H1 (cell line): ENCODE results near the gene POPDC2. TPM values are rescaled to one million over a fixed set of nuclear protein-coding genes. Genes with fewer than 3 reads are reported as not detected.

ENCODE experiments used
- CTCF ChIA-PET: fragments of 300-600 bp; sonication (Branson Sonifier 250); formaldehyde crosslinking; loops from one replicate; lab custom pipeline; 2021; ENCODE audit not compliant: partially characterized antibody; lab: Charles Lee
- POLR2A ChIA-PET: fragments of 300-600 bp; sonication (Branson Sonifier 250); formaldehyde crosslinking; loops from one replicate; lab custom pipeline; 2021; ENCODE audit warnings: inconsistent platforms; ENCODE audit not compliant: partially characterized antibody; lab: Charles Lee
- DNase-seq, 2 experiments: peaks; one replicate each; pipeline versions ENCODE4 v3.0.0 to v3.0.0-alpha.2; 2010 to 2022; ENCODE audit warnings: low spot score in 2 of 2, low read depth in 1 of 2, mixed read lengths in 1 of 2
- FAIRE-seq: peaks from 2 replicates; lab custom pipeline; 2011; peaks lifted over from hg19 to GRCh38; lab: Jason Lieb, UNC
- H2AFZ ChIP-seq: 2 replicates; pipeline ENCODE4 v1.8.1; 2012; ENCODE audit warnings: low read length, inconsistent platforms
- H2AK5ac ChIP-seq: 2 replicates; pipeline ENCODE4 v1.6.1; 2013; ENCODE audit warnings: low read depth, low read length
- H2BK120ac ChIP-seq: replicated peaks from 2 replicates; pipeline ENCODE3; 2013; ENCODE audit warnings: low read depth, low read length, inconsistent platforms
- H2BK12ac ChIP-seq: 2 replicates; pipeline ENCODE4 v1.6.1; 2013; ENCODE audit warnings: low read depth, low read length
- H2BK15ac ChIP-seq: 2 replicates; pipeline ENCODE4 v1.6.1; 2013; ENCODE audit warnings: low read length
- H2BK20ac ChIP-seq: 2 replicates; pipeline ENCODE4 v1.6.1; 2013; ENCODE audit warnings: low read length
- H2BK5ac ChIP-seq: 2 replicates; pipeline ENCODE4 v1.6.1; 2013; ENCODE audit warnings: low read depth, low read length
- H3K14ac ChIP-seq: 2 replicates; pipeline ENCODE4 v1.6.1; 2013; ENCODE audit warnings: inconsistent platforms; ENCODE audit not compliant: insufficient read length
- H3K18ac ChIP-seq: 2 replicates; pipeline ENCODE4 v1.6.1; 2013; ENCODE audit warnings: low read length; ENCODE audit errors: extremely low read depth
- H3K23ac ChIP-seq: 2 replicates; pipeline ENCODE4 v1.6.1; 2013; ENCODE audit warnings: inconsistent platforms; ENCODE audit not compliant: insufficient read length
- H3K23me2 ChIP-seq: 2 replicates; pipeline ENCODE4 v1.6.1; 2013; ENCODE audit warnings: low read depth, low read length
- H3K27ac ChIP-seq: 2 replicates; pipeline ENCODE4 v1.6.1; 2011; ENCODE audit warnings: low read depth, low read length, inconsistent platforms
- H3K27me3 ChIP-seq, 4 experiments: replicated peaks in 1 of 4; 1 replicate in 1 of 4; 2 replicates in 3 of 4; pipeline versions ENCODE4 v1.6.1 to v1.8.1; 2011 to 2013; ENCODE audit warnings: low read length in 3 of 4, mild to moderate bottlenecking in 3 of 4, inconsistent platforms in 2 of 4, mixed read lengths in 2 of 4, moderate library complexity in 1 of 4; ENCODE audit not compliant: control insufficient read depth in 3 of 4, insufficient read depth in 3 of 4; ENCODE audit errors: extremely low read depth in 1 of 4
- H3K36me3 ChIP-seq, 4 experiments: 2 replicates each; pipeline versions ENCODE4 v1.6.1 to v1.8.1; 2011 to 2013; ENCODE audit warnings: mild to moderate bottlenecking in 4 of 4, low read length in 3 of 4, moderate library complexity in 2 of 4, control low read depth in 1 of 4, inconsistent platforms in 1 of 4; ENCODE audit not compliant: insufficient read depth in 4 of 4, control insufficient read depth in 2 of 4
- H3K4ac ChIP-seq: replicated peaks from 2 replicates; pipeline ENCODE3; 2013; ENCODE audit warnings: low read length, low read depth, mixed read lengths, inconsistent platforms; ENCODE audit not compliant: insufficient read length
- H3K4me1 ChIP-seq, 4 experiments: replicated peaks in 1 of 4; 1 replicate in 1 of 4; 2 replicates in 3 of 4; pipeline versions ENCODE4 v1.6.1 to v1.8.1; 2011 to 2013; ENCODE audit warnings: low read length in 3 of 4, inconsistent platforms in 2 of 4, mixed read lengths in 1 of 4; ENCODE audit not compliant: insufficient read depth in 4 of 4, control insufficient read depth in 3 of 4
- H3K4me2 ChIP-seq, 2 experiments: 2 replicates each; pipeline versions ENCODE4 v1.6.1 to v1.8.1; 2011 to 2013; ENCODE audit warnings: low read depth in 2 of 2, low read length in 2 of 2, control low read depth in 1 of 2, inconsistent platforms in 1 of 2, mild to moderate bottlenecking in 1 of 2; ENCODE audit not compliant: insufficient read depth in 1 of 2
- H3K4me3 ChIP-seq, 4 experiments: fragments of 200-600, 300-600 bp in 1 of 4; sonication (generic), shearing (Covaris generic), sonication (Bioruptor Twin) in 1 of 4; 2 replicates each; pipeline versions ENCODE4 v1.5.1 to v1.8.1; 2011 to 2016; ENCODE audit warnings: low read length in 4 of 4, low read depth in 3 of 4, control low read depth in 2 of 4, inconsistent platforms in 2 of 4, mild to moderate bottlenecking in 2 of 4, mixed read lengths in 1 of 4, moderate library complexity in 1 of 4; ENCODE audit not compliant: insufficient read depth in 2 of 4; ENCODE audit errors: extremely low read depth in 1 of 4
- H3K56ac ChIP-seq: replicated peaks from 2 replicates; pipeline ENCODE3; 2013; ENCODE audit warnings: low read depth, mild to moderate bottlenecking, mixed read lengths, low read length, inconsistent platforms; ENCODE audit not compliant: insufficient read length
- H3K79me1 ChIP-seq: 2 replicates; pipeline ENCODE4 v1.6.1; 2013; ENCODE audit warnings: low read depth, low read length, control low read depth
- H3K79me2 ChIP-seq, 2 experiments: 2 replicates each; pipeline versions ENCODE4 v1.6.1 to v1.8.1; 2012 to 2013; ENCODE audit warnings: low read length in 2 of 2, mild to moderate bottlenecking in 2 of 2, inconsistent platforms in 1 of 2; ENCODE audit not compliant: insufficient read depth in 2 of 2, control insufficient read depth in 1 of 2
- H3K9ac ChIP-seq, 4 experiments: replicated peaks in 1 of 4; 1 replicate in 1 of 4; 2 replicates in 3 of 4; pipeline versions ENCODE4 v1.6.1 to v1.8.1; 2011 to 2013; ENCODE audit warnings: low read depth in 3 of 4, low read length in 3 of 4, control low read depth in 2 of 4, mild to moderate bottlenecking in 2 of 4, moderate library complexity in 2 of 4, inconsistent platforms in 1 of 4; ENCODE audit errors: extremely low read depth in 1 of 4
- H3K9me3 ChIP-seq, 2 experiments: 2 replicates each; pipeline versions ENCODE4 v1.6.1 to v1.8.1; 2012 to 2013; ENCODE audit warnings: mild to moderate bottlenecking in 2 of 2, moderate library complexity in 2 of 2, control low read depth in 1 of 2, inconsistent platforms in 1 of 2, low read depth in 1 of 2, low read length in 1 of 2, mixed read lengths in 1 of 2; ENCODE audit not compliant: insufficient read depth in 2 of 2
- H4K20me1 ChIP-seq, 2 experiments: replicated peaks in 1 of 2; 2 replicates each; pipeline versions ENCODE3 to v1.8.1; 2011 to 2013; ENCODE audit warnings: inconsistent platforms in 2 of 2, low read length in 2 of 2, mild to moderate bottlenecking in 1 of 2; ENCODE audit not compliant: insufficient read depth in 2 of 2, control insufficient read depth in 1 of 2
- H4K5ac ChIP-seq: 2 replicates; pipeline ENCODE4 v1.6.1; 2013; ENCODE audit warnings: low read length, low read depth, mixed read lengths, inconsistent platforms; ENCODE audit not compliant: insufficient read length
- H4K8ac ChIP-seq: 2 replicates; pipeline ENCODE4 v1.8.0; 2013; ENCODE audit warnings: mild to moderate bottlenecking, moderate library complexity, low read length, inconsistent platforms; ENCODE audit not compliant: insufficient read depth; ENCODE audit errors: extremely low read depth
- H4K91ac ChIP-seq: replicated peaks from 2 replicates; pipeline ENCODE3; 2013; ENCODE audit warnings: low read length, mixed read lengths, inconsistent platforms; ENCODE audit not compliant: insufficient read length
- BCL11A ChIP-seq, 2 experiments: IDR thresholded peaks; one replicate each; pipeline ENCODE4 v1.6.1; 2011; ENCODE audit warnings: low read depth in 2 of 2, low read length in 2 of 2, mild to moderate bottlenecking in 2 of 2
- BRCA1 ChIP-seq: IDR thresholded peaks from 2 replicates; pipeline ENCODE4 v1.6.1; 2012; ENCODE audit warnings: low read depth, low read length, improper control_type of control experiment
- CREB1 ChIP-seq: IDR thresholded peaks from 2 replicates; pipeline ENCODE4 v1.6.1; 2012; ENCODE audit warnings: inconsistent platforms
- WGBS, 2 experiments: shearing (Covaris generic) in 1 of 2; methylation state at CpG; one replicate each; pipeline versions ENCODE4 v1.1.6 to v1.1.7; 2013 to 2015; ENCODE audit warnings: low lambda C conversion rate in 2 of 2, mixed read lengths in 2 of 2, inconsistent platforms in 1 of 2, low coverage in 1 of 2, missing lambda C conversion rate in 1 of 2; ENCODE audit not compliant: insufficient replicate concordance in 2 of 2, insufficient coverage in 1 of 2, insufficient read length in 1 of 2; ENCODE audit errors: extremely low coverage in 1 of 2, missing lambda C conversion rate in 1 of 2; 5-methylcytosine and 5-hydroxymethylcytosine counted together
- polyA plus RNA-seq, 7 experiments: library from polyadenylated mRNA; depleted of rRNA in 3 of 7; stranded (reverse) in 5 of 7; unstranded in 2 of 7; fragments of >200 nt in 5 of 7; fragments of 200-250 nt in 2 of 7; gene quantifications; 1 replicate in 5 of 7; 2 replicates in 1 of 7; 4 replicates in 1 of 7; pipeline versions ENCODE4 v1.2.1 to v1.2.3, GENCODE V29; 2011 to 2013; ENCODE audit warnings: missing spikeins in 2 of 7, mixed read lengths in 2 of 7
- total RNA-seq: library from RNA; stranded (reverse); fragmentation: NEBNext Ultra II Directional; extraction: Animal tissue kit (Norgen Biotek cat#: 25700); gene quantifications from 2 replicates; pipeline ENCODE4 v1.2.1, GENCODE V29; 2021

The POPDC2 gene
- total and polyA plus RNA-seq, 2 of the 8 experiments (the other 6 are each of a cell fraction or from before 2014, with no cell fraction given) = 0.65 to 1.1 TPM

DNA sequence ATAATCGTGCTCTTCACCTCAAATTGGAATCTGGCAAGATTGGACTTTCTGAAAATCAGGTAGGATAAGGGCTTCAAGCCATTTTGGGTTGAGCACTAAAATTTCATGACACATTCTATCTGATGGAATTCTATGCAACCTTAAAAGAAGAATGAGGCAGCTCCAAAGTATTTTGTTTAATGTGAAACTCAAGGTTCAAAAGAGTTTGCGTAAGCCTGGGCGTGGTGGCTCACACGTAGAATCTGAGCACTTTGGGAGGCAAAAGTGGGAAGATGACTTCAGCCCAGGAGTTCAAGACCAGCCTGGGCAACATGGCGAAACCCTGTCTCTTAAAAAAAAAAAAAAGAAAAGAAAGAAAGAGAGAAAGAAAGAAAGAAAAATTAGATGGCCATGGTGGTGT lies 66.3 kb downstream of the POPDC2 start:
- H2BK20ac ChIP-seq = no peak overlapping the region
- H2BK12ac ChIP-seq = no peak overlapping the region
- H3K4ac ChIP-seq = no peak overlapping the region
- peaks cover 0 to 7% (median 3%) of the 10 kb centered on the region in 4 experiments; a peak in 4 of 7 replicates for H3K4me1 ChIP-seq
- no peak overlapping the region for H2AK5ac ChIP-seq
- no peaks in the 10 kb centered on the region for H3K36me3 ChIP-seq
- 91% methylated on average over 5 of the region's 5 CpGs; no CpG with 5 or more reads in 1 of the 2 experiments for WGBS, 2 experiments
- H2BK15ac ChIP-seq = no peak overlapping the region
- H3K56ac ChIP-seq = no peak overlapping the region
- no peak overlapping the region for H3K18ac ChIP-seq
- H3K79me2 ChIP-seq = no peaks in the 10 kb centered on the region
- CTCF ChIA-PET = no interaction called here
- no peak overlapping the region for H2BK120ac ChIP-seq
- H3K27ac ChIP-seq = no peak overlapping the region
- no peak overlapping the region for H3K23ac ChIP-seq
- H3K4me3 ChIP-seq = no peak overlapping the region
- H3K79me1 ChIP-seq = no peaks in the 10 kb centered on the region
- H3K23me2 ChIP-seq = no peaks in the 10 kb centered on the region
- H3K4me2 ChIP-seq = no peak overlapping the region
- no peak for DNase-seq
- no peak overlapping the region for H3K9ac ChIP-seq
- no peak overlapping the region for H4K91ac ChIP-seq
- H4K5ac ChIP-seq = no peak overlapping the region
- no peak overlapping the region for H4K8ac ChIP-seq
- no peak overlapping the region for H3K14ac ChIP-seq
- H3K9me3 ChIP-seq = no peaks in the 10 kb centered on the region
- POLR2A ChIA-PET = interaction anchor here (1.2 to 2.2 kb wide), 2 partner anchors 14 kb away, joined by 3 to 7 read pairs; partner anchors contain the start of gene ADPRH
- no peak overlapping the region for H2AFZ ChIP-seq
- H2BK5ac ChIP-seq = no peak overlapping the region
- no peaks in the 10 kb centered on the region for H4K20me1 ChIP-seq
- no peaks in the 10 kb centered on the region for H3K27me3 ChIP-seq
- no peak for FAIRE-seq
- TF ChIP-seq CREB1 = no peak
- no peak for TF ChIP-seq BRCA1
- TF ChIP-seq BCL11A (IDR thresholded peaks at IDR 0.05; ENCODE audit: low read depth in 2 of 2, low read length in 2 of 2) = no peak
